HG03025 (cell line): ENCODE data around the gene APOB.

Experiments
- ATAC-seq: cut with Tn5 transposase; IDR thresholded peaks from one replicate; pipeline ENCODE4 v1.9.1; 2021; ENCODE audit warnings: mild to moderate bottlenecking, moderate library complexity; ENCODE audit not compliant: unreplicated experiment, low FRiP score

The APOB gene

DNA sequence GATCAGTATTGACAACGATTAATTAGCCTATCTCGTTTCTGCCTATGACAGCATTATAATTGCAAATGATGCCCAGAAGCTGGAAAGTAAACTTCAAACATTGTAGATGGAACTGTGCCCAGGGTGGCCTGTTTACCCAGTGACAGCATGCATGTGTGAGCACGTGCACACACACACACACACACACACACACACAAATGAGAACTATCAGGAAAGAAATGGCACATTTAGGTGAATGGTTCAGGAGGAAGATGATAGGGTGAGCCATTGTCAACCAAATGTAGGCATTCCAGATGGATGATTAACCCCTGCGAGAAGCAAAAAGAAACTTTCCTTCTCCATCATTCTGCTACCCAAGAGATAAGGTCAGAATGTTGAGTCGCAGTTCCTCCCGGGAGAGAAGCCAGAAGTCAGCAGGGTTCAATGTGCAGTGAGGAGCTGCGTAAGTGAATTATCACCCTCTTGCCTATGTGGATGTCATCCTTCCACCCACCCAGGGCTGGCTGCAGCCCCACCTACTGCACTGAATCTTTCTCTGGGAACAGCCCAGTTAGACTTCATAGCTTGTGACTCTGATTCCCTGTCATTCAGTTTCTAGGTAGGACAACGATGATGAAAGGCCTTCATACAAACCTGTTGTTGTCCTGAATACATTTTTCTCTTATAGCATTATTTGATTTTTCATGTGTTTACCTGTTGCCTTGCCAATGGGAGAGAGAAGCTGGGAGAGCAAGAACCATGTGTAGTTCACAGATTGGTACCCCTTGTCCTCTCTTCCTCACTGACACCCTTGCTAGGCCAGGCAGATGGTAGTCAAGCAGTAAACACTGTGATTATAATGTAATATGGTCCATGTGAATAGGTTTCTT, 3.5 kb upstream of the APOB start:
- ATAC-seq: no peak

DNA sequence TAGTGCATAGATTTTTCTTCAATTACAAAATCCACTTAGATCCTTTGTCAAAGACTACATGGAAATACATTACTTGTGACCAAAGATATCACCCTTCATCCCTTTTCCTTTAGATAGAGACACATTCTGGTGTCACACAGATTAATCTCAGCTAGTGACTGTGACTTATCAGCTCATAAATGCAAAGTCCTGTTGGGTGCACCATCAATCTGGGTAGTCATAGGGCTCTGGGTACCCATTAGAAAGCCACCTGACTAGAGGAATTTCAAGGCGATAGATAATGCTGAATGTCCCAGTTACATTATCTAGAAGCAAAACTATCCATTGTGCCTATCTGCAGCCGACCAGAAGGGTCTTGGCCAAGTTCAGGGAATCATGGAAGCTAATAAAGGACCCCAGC, 2.6 kb upstream of the APOB start:
- ATAC-seq: no peak

DNA sequence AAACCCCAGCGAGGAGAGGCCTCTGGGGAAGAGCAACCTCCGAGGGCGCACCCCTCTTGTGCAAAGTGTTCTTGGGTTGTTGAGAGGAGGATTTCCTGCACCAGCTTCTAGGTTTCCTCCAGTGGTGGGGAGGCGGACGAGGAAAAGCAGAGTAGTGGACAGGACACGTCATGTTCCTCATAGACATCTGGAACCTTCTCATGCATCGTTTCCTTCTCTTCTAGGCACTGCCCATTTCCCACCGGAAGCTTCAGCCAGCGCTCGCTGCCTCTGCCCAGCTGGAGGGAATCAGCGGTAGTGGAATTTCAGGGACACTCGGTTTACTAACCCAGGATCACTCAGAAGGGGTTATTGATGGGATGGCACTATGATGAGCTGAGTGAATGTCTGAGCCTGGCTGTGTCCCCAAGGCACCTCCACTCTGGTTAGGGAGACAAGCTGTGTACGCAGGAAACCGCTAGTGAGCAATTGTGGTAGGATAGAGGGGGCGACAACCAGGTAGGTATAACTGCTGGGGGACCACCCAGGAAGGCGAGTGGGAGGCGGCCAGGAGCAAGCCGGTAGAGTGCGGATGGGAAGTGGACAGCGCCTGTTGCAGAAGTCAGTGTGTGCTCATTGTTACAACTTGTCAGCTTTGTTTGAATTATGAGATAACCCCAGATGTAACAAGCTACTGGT, 960 bp upstream of the APOB start:
- ATAC-seq: no peak

- peak; percentile 70 for ATAC-seq
These were observed 722 bp downstream of the APOB start for GRCh38 chr2:21042958-21043743.

- ATAC-seq: no peak
These were observed 1.2 kb downstream of the APOB start for GRCh38 chr2:21042708-21042957.

DNA sequence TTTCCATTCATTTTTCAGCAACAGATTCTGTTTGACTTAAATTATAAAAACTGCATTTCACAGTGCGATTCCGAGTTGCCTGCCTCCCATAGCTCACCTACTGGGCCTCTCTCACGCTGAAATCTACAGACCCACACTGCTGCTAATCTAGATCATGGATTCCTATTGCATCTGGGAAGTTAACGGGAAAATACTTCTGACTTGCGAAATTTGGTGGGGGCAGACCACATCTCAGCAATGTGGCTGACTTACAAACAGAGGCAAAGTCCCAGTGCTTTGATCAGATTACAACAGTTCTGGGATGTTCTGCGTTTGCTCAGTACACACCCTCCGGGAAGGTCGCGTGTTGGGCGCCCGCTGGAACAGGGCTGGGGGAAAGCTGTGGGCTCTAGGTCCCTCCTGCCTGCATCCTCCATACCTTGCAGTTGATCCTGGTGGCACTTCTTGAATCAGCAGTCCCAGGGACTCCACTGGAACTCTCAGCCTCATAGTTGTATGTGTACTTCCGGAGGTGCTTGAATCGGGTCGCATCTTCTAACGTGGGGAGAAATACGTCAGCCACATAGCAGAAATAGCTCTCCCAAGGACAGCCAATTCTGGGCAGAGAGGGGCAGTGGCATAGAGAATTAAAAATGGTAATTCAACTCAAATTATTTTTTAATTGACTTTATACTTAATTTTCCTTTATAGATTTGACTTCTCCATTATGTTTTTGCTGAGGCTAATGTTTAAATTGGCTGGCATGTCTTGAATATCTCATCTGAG, 1.7 kb downstream of the APOB start:
- no peak for ATAC-seq

- ATAC-seq: no peak
These were observed 2.4 kb downstream of the APOB start for GRCh38 chr2:21041462-21041861.

GRCh38 chr2:21040468-21041377, 3.1 kb downstream of the APOB start:
- no peak for ATAC-seq

GRCh38 chr2:21039979-21040467, 3.9 kb downstream of the APOB start:
- no peak for ATAC-seq

DNA sequence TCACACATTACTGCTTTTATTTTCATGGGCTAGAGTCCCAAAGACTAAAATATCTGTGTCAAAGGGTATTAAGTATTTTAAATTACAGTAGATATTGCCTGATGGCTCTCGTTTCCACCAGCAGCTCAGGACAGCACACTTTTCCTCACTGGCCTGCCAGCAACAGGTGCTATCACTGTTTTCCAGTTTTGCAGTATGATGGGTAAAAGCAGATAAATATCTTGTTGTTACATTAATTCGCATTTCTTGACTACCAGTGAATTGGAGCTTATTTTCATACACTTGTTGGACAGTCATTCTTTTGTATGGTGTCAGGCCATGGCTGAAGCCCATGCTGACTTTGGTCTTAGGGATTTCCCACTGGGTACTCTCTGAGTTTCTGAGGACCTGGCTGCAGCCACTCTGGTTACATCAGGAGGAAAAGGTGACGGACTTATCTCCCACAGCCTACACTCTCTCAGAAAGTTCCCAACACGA, 4.8 kb downstream of the APOB start:
- no peak for ATAC-seq

DNA sequence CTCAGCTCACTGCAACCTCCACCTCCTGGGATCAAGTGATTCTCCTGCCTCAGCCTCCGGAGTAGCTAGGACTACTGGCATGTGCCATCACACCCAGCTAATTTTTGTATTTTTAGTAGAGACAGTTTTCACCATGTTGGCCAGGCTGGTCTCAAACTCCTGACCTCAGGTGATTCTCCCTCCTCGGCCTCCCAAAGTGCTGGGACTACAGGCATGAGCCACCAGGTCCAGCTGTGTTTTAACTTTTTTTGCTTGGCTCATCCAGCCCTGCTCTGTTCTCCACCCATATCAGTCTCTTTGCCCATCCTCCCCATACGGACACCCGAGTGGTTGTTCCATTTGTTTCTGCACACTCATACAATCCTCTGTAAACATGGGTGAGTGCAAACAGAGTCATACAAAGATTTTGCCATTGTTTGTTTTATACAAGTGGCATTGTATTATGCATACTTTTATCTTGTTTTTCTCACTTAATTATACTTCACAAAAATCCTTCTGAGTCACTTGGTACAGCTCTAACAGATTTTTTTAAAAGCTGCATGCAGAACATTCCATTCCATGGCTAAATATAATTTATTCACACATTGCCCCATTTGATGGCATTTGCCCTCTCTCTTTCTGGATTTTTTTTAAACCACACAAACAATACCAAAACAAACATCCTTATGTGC, 5.3 kb downstream of the APOB start:
- no peak for ATAC-seq

DNA sequence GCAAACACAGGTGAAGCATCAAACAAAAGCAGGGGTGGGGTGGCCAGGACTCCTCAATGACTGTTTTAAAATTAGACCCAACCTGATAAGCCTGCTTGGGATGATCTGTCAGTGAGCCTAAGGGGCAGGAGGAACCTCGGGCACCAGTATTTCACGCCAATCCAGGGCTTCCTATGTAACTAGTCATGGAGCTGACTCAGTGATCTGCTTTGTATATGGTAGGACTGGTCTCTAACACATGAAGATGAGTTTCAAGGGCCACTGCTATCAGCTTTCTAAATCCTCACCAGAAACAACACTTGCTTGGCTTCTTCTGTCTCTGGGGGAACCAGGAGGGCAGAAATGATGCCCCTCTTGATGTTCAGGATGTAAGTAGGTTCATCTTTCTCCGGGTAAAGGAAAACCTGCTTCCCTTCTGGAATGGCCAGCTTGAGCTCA, 6.2 kb downstream of the APOB start:
- ATAC-seq: no peak

DNA sequence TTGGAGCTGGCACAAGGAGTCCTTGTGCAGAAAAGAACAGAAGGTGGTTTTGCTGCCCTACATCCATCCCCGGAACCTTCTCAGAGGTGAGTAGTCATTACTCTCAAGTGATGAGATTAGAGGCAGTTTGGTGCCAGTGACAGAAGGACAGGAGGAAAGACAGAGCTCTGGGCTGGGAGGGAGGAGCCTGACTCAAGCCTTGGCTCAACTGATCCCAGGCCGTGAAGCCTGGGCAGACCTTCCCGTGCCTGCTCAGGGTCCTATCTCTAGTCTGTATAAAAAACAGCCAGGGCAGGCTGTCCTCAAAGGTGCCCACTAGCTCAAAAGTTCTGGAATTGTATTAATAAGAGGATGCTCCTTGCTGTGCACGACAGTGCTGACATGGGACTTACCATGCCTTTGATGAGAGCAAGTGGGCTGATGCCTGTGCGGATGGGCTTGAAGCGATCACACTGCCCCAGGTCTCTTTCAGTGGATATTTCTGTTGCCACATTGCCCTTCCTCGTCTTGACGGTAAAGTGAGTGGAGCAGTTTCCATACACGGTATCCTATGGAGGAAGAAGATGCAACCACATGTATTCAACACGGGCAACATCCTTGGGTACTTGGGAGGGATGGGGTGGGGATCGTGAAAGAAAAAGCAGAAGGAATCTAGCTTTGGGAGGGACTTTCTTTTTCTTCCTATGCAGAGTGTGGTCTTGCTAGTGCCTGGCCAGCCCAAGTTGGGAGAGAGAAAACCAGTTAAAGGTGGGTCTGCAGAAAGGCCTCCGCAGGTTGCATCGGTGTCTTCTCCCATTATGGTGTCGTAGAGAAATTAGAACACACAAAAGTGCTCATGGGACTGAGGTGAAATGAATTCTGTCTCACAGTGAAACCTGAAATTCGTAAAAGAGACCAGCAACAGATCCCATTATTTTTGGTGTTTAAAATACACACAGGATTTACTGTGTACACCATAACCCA, 6.9 kb downstream of the APOB start:
- no peak for ATAC-seq

DNA sequence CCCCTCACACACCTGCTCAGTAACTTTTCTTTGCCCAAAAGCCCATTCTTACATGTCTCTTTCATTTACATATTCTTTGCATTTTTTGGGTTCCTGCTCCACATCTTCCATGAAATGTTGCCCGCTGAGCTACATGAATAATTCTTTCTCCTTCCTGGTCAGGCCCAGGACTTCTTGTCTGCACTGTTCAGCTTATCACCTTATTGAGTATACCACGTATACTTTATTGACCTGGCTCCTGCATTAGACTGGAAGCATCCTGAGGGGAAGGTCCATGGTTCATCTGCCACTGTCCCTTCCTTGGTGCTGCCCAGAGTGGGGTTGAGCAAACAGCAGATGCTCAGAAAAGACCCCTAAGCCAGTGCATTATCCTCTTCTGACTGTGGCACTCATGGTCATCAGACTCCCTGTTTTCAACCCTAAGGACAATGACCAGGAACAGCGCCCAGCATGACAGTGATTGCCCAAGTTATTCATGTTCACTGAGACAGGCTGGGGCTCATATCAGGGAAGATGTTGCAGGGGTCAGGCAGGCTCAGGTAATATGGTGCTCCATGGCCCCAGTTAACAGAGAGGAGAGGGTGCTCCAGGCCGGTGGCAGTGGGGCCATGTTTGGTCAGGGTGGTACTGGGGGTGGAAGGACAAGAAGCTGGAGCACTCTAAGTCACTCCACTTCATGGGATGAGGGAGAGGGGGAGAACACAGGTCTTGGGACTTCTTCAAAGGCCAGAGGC, 7.7 kb downstream of the APOB start:
- ATAC-seq: no peak

DNA sequence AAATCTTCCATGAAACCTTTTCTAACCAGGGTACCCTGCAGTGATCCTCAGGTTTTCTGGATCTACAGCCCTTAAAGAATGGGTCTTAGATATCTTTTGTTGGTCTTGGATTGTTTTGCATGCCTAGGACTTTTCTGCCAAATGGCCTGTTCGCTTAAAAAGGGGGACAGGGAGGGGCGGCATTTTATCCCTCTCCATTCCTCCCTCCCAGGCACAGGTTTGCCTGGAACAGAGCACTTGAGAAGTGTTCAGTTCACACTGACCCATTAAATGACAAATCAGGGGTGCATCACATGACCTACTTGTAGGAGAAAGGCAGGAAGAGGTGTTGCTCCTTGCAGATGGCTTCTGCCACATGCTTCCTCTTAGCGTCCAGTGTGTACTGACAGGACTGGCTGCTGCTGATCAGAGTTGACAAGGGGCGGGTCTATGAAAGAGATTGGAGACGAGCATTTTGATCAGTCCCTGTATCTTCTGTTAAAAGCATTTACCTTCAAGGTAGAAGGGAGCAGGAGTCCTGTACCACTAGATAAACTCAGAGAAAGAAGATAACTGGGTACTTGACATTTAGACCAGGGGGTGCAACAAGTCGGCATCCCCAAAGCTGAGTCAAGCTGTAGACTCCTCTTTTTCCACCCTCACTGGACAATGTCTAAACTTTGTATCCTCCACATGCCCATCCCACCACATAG, 8.4 kb downstream of the APOB start:
- no peak for ATAC-seq

GRCh38 chr2:21034972-21035279, 8.9 kb downstream of the APOB start:
- no peak for ATAC-seq
